ENCODE results near the gene AQP2. TPM values are rescaled to one million over a fixed set of nuclear protein-coding genes. Genes with fewer than 3 reads are reported as not detected.

Gene AQP2
- total and polyA plus RNA-seq, 9 donors: 0.05 to 0.09 TPM; not detected in 7

DNA sequence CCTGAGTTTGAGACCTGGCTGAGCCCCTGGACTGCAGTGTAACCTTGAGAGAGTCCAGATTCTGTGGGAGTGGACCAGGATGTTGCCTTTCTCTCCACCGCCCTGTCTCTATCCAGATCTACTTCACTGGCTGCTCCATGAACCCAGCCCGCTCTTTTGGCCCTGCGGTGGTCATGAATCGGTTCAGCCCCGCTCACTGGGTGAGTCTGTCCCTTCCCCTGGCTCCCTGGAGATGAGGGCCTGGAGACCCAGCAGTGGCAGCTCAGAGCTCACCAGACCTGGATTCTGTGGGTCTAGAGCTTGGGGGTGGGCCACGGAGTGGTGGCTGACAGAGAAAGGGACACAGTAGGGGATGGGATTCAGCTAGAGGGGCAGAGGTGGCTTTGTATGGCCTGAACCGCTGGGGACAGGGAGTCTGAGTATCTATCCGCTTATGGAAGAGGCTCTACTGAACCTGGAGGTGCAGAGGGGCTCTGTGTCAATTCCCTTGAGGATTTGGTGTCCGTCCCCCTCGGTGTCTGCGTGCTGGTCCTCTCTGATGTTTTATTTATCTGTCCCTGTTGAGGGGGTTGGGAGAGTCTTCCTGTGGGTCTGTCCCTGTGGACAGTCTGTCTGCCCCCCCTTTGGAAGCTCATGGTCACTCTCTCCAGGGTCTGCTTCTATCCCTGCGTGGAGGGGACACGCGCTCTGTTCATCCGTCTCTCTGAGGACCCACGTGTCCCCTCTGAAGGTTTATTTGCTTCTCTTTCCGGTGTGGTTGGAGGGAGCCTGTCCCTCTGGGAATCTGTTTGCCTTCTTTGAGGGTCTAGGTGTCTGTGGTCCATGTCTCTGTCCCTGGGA, 13.7 kb downstream of the AQP2 start:
- no peak for DNase-seq
- Histone ChIP-seq H3K9me3 (replicated peaks; ENCODE audit: control insufficient read depth, low read depth, low read length) (no peaks in the 10 kb centered on the region), H3K27me3 (ENCODE audit: control insufficient read depth, insufficient read depth, low read length) (peaks cover 76% of the 10 kb centered on the region), H3K36me3 (ENCODE audit: control insufficient read depth, insufficient read depth, low read length) (no peaks in the 10 kb centered on the region), H3K4me1 (ENCODE audit: control insufficient read depth, insufficient read depth, low read length) (peaks cover 39% of the 10 kb centered on the region), H3K4me3 (ENCODE audit: low read length) (no peak overlapping the region), H3K27ac (ENCODE audit: low read length) (no peak overlapping the region)
- WGBS (ENCODE audit: insufficient coverage): 93% methylated on average over 9 of the region's 17 CpGs

DNA sequence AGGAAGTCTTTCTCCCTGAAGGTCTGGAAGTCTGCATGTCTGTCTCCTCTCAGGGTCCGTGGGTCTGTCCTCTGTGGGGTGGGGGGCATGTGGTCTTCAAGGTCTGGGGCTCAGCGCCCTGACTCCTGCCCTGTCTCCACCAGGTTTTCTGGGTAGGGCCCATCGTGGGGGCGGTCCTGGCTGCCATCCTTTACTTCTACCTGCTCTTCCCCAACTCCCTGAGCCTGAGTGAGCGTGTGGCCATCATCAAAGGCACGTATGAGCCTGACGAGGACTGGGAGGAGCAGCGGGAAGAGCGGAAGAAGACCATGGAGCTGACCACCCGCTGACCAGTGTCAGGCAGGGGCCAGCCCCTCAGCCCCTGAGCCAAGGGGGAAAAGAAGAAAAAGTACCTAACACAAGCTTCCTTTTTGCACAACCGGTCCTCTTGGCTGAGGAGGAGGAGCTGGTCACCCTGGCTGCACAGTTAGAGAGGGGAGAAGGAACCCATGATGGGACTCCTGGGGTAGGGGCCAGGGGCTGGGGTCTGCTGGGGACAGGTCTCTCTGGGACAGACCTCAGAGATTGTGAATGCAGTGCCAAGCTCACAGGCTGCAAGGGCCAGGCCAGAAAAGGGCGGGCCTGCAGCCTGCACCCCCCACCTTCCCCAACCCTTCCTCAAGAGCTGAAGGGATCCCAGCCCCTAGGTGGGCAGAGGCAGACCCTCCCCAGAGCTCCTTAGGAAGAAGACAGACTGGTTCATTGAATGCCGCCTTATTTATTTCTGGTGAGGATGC, 14.5 kb downstream of the AQP2 start:
- Histone ChIP-seq H3K4me1 (ENCODE audit: control insufficient read depth, insufficient read depth, low read length) (peaks cover 31% of the 10 kb centered on the region), H3K4me3 (ENCODE audit: low read length) (no peak overlapping the region), H3K27ac (ENCODE audit: low read length) (no peak overlapping the region), H3K36me3 (ENCODE audit: control insufficient read depth, insufficient read depth, low read length) (no peaks in the 10 kb centered on the region), H3K27me3 (ENCODE audit: control insufficient read depth, insufficient read depth, low read length) (peaks cover 76% of the 10 kb centered on the region), H3K9me3 (replicated peaks; ENCODE audit: control insufficient read depth, low read depth, low read length) (no peaks in the 10 kb centered on the region)
- DNase-seq: no peak
- WGBS (ENCODE audit: insufficient coverage): 46% methylated on average over 8 of the region's 13 CpGs

DNA sequence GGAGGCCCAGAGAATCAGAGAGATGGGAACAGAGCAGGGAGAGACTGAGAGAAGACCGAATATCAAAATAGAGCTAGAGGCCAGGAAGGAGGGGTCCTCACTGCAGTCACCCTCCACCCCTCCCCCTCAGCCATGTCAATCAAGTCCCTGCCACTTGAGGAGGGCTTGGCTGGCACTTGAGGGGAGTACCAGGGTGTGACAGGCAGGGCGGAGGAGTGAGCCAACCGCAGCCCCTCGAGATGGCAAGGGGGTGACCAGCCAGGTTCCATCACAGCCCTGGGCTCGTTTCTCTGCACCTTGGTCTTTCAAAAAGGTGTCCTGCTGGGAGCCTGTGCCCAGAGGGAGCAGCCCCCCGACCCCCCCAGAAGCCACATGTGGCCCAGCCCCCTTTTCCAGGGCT, 15.3 kb downstream of the AQP2 start:
- peaks cover 27% of the 10 kb centered on the region for H3K4me1 ChIP-seq (ENCODE audit: control insufficient read depth, insufficient read depth, low read length)
- DNase-seq: no peak
- no peak overlapping the region for H3K27ac ChIP-seq (ENCODE audit: low read length)
- WGBS (ENCODE audit: insufficient coverage): 65% methylated on average over 4 of the region's 6 CpGs
- H3K4me3 ChIP-seq (ENCODE audit: low read length): no peak overlapping the region
- H3K9me3 ChIP-seq (replicated peaks; ENCODE audit: control insufficient read depth, low read depth, low read length): no peaks in the 10 kb centered on the region
- H3K27me3 ChIP-seq (ENCODE audit: control insufficient read depth, insufficient read depth, low read length): peaks cover 76% of the 10 kb centered on the region
- H3K36me3 ChIP-seq (ENCODE audit: control insufficient read depth, insufficient read depth, low read length): no peaks in the 10 kb centered on the region

DNA sequence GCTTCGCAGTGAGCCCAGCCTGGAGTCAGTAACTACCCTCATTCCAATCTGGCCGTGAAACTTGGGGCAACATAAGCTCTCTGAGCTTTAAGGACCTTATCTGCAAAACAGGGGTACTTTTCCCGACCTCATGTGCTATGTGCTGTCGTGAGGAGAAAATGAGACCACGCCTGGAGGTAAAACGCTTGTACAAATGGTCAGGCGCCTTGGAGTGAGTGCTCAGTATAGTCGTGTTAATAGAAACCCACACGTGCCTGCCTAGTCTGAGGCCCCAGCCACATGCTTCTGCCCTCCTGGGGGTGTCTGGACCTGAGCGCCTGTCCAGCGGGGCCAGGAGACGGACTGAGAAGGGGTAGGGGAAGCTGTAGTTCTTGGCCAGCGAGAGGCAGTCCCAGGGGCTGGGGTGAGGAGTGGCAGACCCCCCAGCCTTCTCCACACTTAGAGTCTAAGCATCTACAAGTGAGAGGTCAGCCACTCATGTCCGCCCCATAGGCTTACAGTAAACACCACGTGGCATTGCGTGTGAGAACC, 16.0 kb downstream of the AQP2 start:
- DNase-seq: no peak
- H3K9me3 ChIP-seq (replicated peaks; ENCODE audit: control insufficient read depth, low read depth, low read length): no peaks in the 10 kb centered on the region
- H3K36me3 ChIP-seq (ENCODE audit: control insufficient read depth, insufficient read depth, low read length): no peaks in the 10 kb centered on the region
- H3K4me1 ChIP-seq (ENCODE audit: control insufficient read depth, insufficient read depth, low read length): peaks cover 21% of the 10 kb centered on the region
- 41% methylated on average over 12 of the region's 16 CpGs for WGBS (ENCODE audit: insufficient coverage)
- H3K27me3 ChIP-seq (ENCODE audit: control insufficient read depth, insufficient read depth, low read length): peaks cover 77% of the 10 kb centered on the region
- H3K27ac ChIP-seq (ENCODE audit: low read length): no peak overlapping the region
- H3K4me3 ChIP-seq (ENCODE audit: low read length): no peak overlapping the region

DNA sequence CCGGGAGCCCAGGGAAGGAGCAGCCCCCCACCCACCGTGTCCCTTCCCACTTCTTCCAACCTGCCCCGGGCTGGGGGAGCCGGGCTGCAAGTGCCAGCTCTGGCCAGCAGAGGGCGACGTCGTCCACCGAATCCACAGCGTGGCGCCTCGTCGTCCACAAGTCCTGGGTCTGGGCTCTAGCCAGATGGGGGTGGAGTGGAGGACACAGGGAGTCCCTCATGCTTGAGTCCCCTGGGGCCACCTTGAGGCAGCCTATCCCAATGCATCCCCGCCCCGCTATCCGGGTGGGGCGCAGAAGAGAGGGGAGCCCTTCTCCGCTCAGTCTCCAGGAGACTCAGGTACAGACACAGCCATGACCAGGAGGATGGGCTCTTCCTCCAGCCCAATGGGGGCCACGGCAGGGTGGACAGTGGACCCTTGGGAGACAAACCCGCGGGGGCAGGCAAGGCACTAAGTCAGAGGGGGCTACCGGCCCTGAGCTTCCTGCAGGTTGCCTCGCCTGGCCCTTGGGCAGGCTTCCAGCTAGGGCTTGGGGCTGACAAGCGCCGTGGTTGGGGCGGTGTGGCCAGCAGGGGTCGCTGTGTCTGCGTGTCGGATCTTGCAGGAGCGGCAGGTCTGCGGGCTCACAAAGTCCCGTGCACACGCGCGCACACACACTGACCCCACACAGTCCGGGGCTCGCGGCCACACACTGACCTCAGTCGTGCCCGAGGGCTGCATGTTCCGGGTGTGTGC, 16.7 kb downstream of the AQP2 start:
- Histone ChIP-seq H3K27ac (ENCODE audit: low read length) (no peak overlapping the region), H3K9me3 (replicated peaks; ENCODE audit: control insufficient read depth, low read depth, low read length) (no peaks in the 10 kb centered on the region), H3K4me1 (ENCODE audit: control insufficient read depth, insufficient read depth, low read length) (peaks cover 25% of the 10 kb centered on the region), H3K27me3 (ENCODE audit: control insufficient read depth, insufficient read depth, low read length) (peaks cover 75% of the 10 kb centered on the region), H3K36me3 (ENCODE audit: control insufficient read depth, insufficient read depth, low read length) (no peaks in the 10 kb centered on the region), H3K4me3 (ENCODE audit: low read length) (peak overlapping the region; percentile 39)
- peak; percentile 90 for DNase-seq
- 1% methylated on average over 30 of the region's 40 CpGs for WGBS (ENCODE audit: insufficient coverage)

DNA sequence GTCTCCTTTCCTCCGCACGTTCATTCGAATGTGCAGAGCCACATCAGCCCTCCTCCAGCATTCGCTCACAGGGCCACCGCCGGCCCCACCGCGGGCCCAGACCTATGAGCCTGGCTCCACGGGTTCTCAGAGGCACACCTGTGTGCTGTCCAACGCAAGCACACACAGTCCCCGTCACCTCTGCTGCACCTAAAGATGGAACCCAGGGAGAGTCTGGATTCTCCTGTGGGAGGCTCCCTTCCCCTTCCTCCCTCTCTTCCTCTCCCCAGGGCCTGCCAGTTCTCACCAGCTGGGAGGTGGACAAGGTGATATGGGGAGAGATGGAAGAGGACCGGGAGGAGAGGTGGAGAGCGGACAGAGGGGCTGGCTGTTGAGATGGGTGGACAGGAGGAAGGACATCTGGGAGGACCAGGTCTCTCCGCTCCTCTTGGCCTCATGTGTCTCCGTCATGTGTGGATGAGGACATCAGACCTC, 17.3 kb downstream of the AQP2 start:
- peaks cover 23% of the 10 kb centered on the region for H3K4me1 ChIP-seq (ENCODE audit: control insufficient read depth, insufficient read depth, low read length)
- no peaks in the 10 kb centered on the region for H3K9me3 ChIP-seq (replicated peaks; ENCODE audit: control insufficient read depth, low read depth, low read length)
- 38% methylated on average over 13 of the region's 15 CpGs for WGBS (ENCODE audit: insufficient coverage)
- H3K4me3 ChIP-seq (ENCODE audit: low read length): peak overlapping the region; percentile 39
- no peaks in the 10 kb centered on the region for H3K36me3 ChIP-seq (ENCODE audit: control insufficient read depth, insufficient read depth, low read length)
- no peak overlapping the region for H3K27ac ChIP-seq (ENCODE audit: low read length)
- H3K27me3 ChIP-seq (ENCODE audit: control insufficient read depth, insufficient read depth, low read length): peaks cover 69% of the 10 kb centered on the region
- no peak for DNase-seq

DNA sequence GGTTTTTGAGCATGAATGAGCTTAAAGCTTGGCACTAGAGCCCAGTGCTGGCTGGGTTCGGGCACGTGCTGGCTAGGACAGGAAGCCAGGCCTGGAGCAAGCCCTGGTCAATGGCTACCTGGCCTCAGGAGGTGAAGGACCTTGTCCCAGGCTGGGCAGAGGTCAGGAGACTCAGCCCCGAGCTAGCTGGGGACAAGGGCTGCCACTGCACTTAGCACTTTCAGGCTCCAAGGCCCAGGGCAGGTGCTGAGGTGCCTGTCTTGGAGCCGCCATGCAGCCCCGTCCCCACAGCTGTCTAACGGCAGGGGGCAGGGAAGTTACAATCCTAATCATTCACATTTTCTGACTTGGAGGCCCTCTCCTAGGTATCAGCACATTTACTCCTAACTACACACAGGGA, 17.9 kb downstream of the AQP2 start:
- Histone ChIP-seq H3K27ac (ENCODE audit: low read length) (no peak overlapping the region), H3K9me3 (replicated peaks; ENCODE audit: control insufficient read depth, low read depth, low read length) (no peaks in the 10 kb centered on the region), H3K4me1 (ENCODE audit: control insufficient read depth, insufficient read depth, low read length) (peaks cover 17% of the 10 kb centered on the region), H3K36me3 (ENCODE audit: control insufficient read depth, insufficient read depth, low read length) (no peaks in the 10 kb centered on the region), H3K4me3 (ENCODE audit: low read length) (no peak overlapping the region), H3K27me3 (ENCODE audit: control insufficient read depth, insufficient read depth, low read length) (peaks cover 63% of the 10 kb centered on the region)
- no peak for DNase-seq
- 87% methylated on average over 6 of the region's 6 CpGs for WGBS (ENCODE audit: insufficient coverage)

DNA sequence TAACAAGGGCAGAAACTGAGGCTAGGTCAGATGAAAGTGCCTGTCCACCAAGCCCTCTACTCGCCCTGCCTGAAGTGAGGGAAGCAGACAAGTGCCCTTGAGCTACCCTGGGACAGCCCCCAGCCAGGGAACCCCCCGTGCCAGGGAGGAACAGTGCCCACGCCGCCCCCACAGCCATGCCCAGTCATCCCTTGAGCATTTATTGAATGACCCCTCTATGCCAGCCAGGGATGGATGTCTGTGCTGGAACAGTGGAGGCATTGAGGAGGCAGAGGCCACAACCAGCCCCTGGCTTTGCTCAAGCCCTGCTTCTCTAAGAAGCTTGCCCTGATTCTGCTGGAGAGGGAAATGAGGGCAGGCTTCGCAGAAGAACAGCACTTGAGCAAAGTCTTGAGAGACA, 18.5 kb downstream of the AQP2 start:
- 79% methylated on average over 4 of the region's 5 CpGs for WGBS (ENCODE audit: insufficient coverage)
- Histone ChIP-seq H3K27ac (ENCODE audit: low read length) (no peak overlapping the region), H3K36me3 (ENCODE audit: control insufficient read depth, insufficient read depth, low read length) (no peaks in the 10 kb centered on the region), H3K9me3 (replicated peaks; ENCODE audit: control insufficient read depth, low read depth, low read length) (no peaks in the 10 kb centered on the region), H3K4me3 (ENCODE audit: low read length) (no peak overlapping the region), H3K27me3 (ENCODE audit: control insufficient read depth, insufficient read depth, low read length) (peaks cover 63% of the 10 kb centered on the region), H3K4me1 (ENCODE audit: control insufficient read depth, insufficient read depth, low read length) (peaks cover 16% of the 10 kb centered on the region)
- DNase-seq: no peak

DNA sequence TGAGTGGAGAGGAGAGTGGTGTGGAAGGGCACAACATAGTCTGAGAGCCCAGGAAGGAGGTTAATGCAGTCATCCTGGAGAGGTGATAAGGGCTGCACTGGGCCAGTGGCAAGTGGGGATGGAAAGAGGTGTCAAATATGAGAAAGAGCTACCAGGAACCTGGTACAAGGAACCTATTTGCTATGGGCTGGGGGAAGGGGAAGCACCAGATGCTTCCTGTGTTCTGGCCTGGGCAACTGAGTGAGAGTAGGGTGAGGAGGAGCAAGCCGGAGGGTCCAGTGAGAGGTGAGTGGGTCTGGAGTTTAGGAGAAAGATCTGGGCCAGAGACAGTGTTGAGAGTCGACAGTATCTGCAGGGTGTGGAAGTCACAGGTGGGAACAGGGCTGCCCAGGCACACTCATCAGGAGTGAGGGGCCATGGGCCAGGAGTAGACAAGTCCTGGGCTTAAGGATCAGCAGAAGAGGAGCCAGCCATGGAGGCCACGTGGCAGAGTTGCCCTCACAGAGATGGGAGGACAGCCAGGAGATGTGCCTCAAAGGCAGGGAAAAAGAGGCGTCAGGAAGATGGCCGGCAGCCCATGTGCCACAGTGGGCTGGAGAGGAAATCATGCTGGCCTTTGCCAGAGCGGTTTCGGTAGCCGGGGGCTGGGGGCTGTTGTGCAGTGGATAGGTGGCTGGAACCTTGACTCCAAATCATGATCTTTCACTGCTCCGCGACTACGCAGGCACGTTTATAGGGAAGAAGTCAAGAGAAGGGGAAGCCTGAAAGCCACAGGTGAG, 19.3 kb downstream of the AQP2 start:
- no peak for DNase-seq
- Histone ChIP-seq H3K27me3 (ENCODE audit: control insufficient read depth, insufficient read depth, low read length) (peaks cover 59% of the 10 kb centered on the region), H3K27ac (ENCODE audit: low read length) (no peak overlapping the region), H3K36me3 (ENCODE audit: control insufficient read depth, insufficient read depth, low read length) (no peaks in the 10 kb centered on the region), H3K4me3 (ENCODE audit: low read length) (no peak overlapping the region), H3K9me3 (replicated peaks; ENCODE audit: control insufficient read depth, low read depth, low read length) (no peaks in the 10 kb centered on the region), H3K4me1 (ENCODE audit: control insufficient read depth, insufficient read depth, low read length) (peaks cover 23% of the 10 kb centered on the region)
- 84% methylated on average over 11 of the region's 12 CpGs for WGBS (ENCODE audit: insufficient coverage)

Data from muscle of leg (tissue), 11 donors.